ENCODE results near the gene KRTAP10-8. TPM values are rescaled to one million over a fixed set of nuclear protein-coding genes. Genes with fewer than 3 reads are reported as not detected.
"Not testable (repeated sequence)": the region's sequence is repeated elsewhere in the genome, so short reads cannot be mapped to it uniquely, and the experiment has no call there.

Gene KRTAP10-8
- total RNA-seq, 1 experiment from 2014 or later: not detected

- H3F3A ChIP-seq (ENCODE audit: low read length, unreplicated experiment): no peaks in the 10 kb centered on the region
- intact Hi-C loops (cut with micrococcal nuclease): no loop called here
- no peak for DNase-seq
- no peak for ATAC-seq
- CTCF ChIA-PET: no interaction called here
- no peaks in the 10 kb centered on the region for H3K27me3 ChIP-seq (ENCODE audit: low read length)
- no peak overlapping the region for H3K27ac ChIP-seq (ENCODE audit: low read length)
- no peaks in the 10 kb centered on the region for H3K79me2 ChIP-seq (ENCODE audit: low read length)
- H3K4me1 ChIP-seq (ENCODE audit: insufficient read depth, low read length): no peaks in the 10 kb centered on the region
- H3K9me3 ChIP-seq (ENCODE audit: low read length): peaks cover 12% of the 10 kb centered on the region
- BruUV-seq (replicated peaks): no TSS peak
- H4K20me1 ChIP-seq (ENCODE audit: low read length): no peaks in the 10 kb centered on the region
- H3K4me2 ChIP-seq (ENCODE audit: low read length): no peak overlapping the region
- no peak overlapping the region for H2AFZ ChIP-seq (ENCODE audit: low read length)
- H3K4me3 ChIP-seq (ENCODE audit: low read length): no peak overlapping the region
- no peaks in the 10 kb centered on the region for H3K9me2 ChIP-seq (replicated peaks; ENCODE audit: low read length)
- H3K9ac ChIP-seq (ENCODE audit: low read length): no peak overlapping the region
- TF ChIP-seq CTCF (conservative IDR thresholded peaks at IDR 0.05; ENCODE audit: low read depth, low read length) (no peak), EZH2phosphoT487 (IDR thresholded peaks at IDR 0.05; ENCODE audit: borderline replicate concordance, low read length) (no peak), EZH2 (IDR thresholded peaks at IDR 0.05; ENCODE audit: low read length, unreplicated experiment) (no peak)
- POLR2A ChIA-PET (ENCODE audit: unreplicated experiment): no interaction called here
- no peaks in the 10 kb centered on the region for H3K36me3 ChIP-seq (ENCODE audit: low read depth, low read length)
These were observed 13.9 kb downstream of the KRTAP10-8 start for GRCh38 chr21:44625756-44626155.

- peaks cover 10% of the 10 kb centered on the region for H3K9me3 ChIP-seq (ENCODE audit: low read length)
- no peak for DNase-seq
- no peaks in the 10 kb centered on the region for H3K79me2 ChIP-seq (ENCODE audit: low read length)
- no TSS peak for BruUV-seq (replicated peaks)
- intact Hi-C loops (cut with micrococcal nuclease): no loop called here
- CTCF ChIA-PET: no interaction called here
- no peaks in the 10 kb centered on the region for H3K27me3 ChIP-seq (ENCODE audit: low read length)
- no peak overlapping the region for H3K9ac ChIP-seq (ENCODE audit: low read length)
- no peak overlapping the region for H3K4me3 ChIP-seq (ENCODE audit: low read length)
- no peaks in the 10 kb centered on the region for H3K9me2 ChIP-seq (replicated peaks; ENCODE audit: low read length)
- H3K36me3 ChIP-seq (ENCODE audit: low read depth, low read length): no peaks in the 10 kb centered on the region
- no peaks in the 10 kb centered on the region for H3F3A ChIP-seq (ENCODE audit: low read length, unreplicated experiment)
- TF ChIP-seq EZH2 (IDR thresholded peaks at IDR 0.05; ENCODE audit: low read length, unreplicated experiment) (no peak), CTCF (conservative IDR thresholded peaks at IDR 0.05; ENCODE audit: low read depth, low read length) (no peak), EZH2phosphoT487 (IDR thresholded peaks at IDR 0.05; ENCODE audit: borderline replicate concordance, low read length) (no peak)
- H3K27ac ChIP-seq (ENCODE audit: low read length): no peak overlapping the region
- H3K4me1 ChIP-seq (ENCODE audit: insufficient read depth, low read length): no peaks in the 10 kb centered on the region
- no peak for ATAC-seq
- H2AFZ ChIP-seq (ENCODE audit: low read length): no peak overlapping the region
- H3K4me2 ChIP-seq (ENCODE audit: low read length): no peak overlapping the region
- POLR2A ChIA-PET (ENCODE audit: unreplicated experiment): no interaction called here
- H4K20me1 ChIP-seq (ENCODE audit: low read length): no peaks in the 10 kb centered on the region
These were observed 14.4 kb downstream of the KRTAP10-8 start for GRCh38 chr21:44626262-44626661.

- no peaks in the 10 kb centered on the region for H3K9me2 ChIP-seq (replicated peaks; ENCODE audit: low read length)
- intact Hi-C loops (cut with micrococcal nuclease): no loop called here
- H3K27me3 ChIP-seq (ENCODE audit: low read length): no peaks in the 10 kb centered on the region
- BruUV-seq (replicated peaks): no TSS peak
- H3K27ac ChIP-seq (ENCODE audit: low read length): no peak within 1 kb of the TSS
- no peaks in the 10 kb centered on the region for H3K79me2 ChIP-seq (ENCODE audit: low read length)
- no peak within 1 kb of the TSS for H3K9ac ChIP-seq (ENCODE audit: low read length)
- no peak for ATAC-seq
- no peak for DNase-seq
- H3K36me3 ChIP-seq (ENCODE audit: low read depth, low read length): no peaks in the 10 kb centered on the region
- H2AFZ ChIP-seq (ENCODE audit: low read length): no peak within 1 kb of the TSS
- no peaks in the 10 kb centered on the region for H3K4me1 ChIP-seq (ENCODE audit: insufficient read depth, low read length)
- peaks cover 10% of the 10 kb centered on the region for H3K9me3 ChIP-seq (ENCODE audit: low read length)
- TF ChIP-seq EZH2 (IDR thresholded peaks at IDR 0.05; ENCODE audit: low read length, unreplicated experiment): no peak
- no peak for TF ChIP-seq CTCF (conservative IDR thresholded peaks at IDR 0.05; ENCODE audit: low read depth, low read length)
- no peak for TF ChIP-seq EZH2phosphoT487 (IDR thresholded peaks at IDR 0.05; ENCODE audit: borderline replicate concordance, low read length)
- H3K4me2 ChIP-seq (ENCODE audit: low read length): no peak within 1 kb of the TSS
- ChIA-PET CTCF (no interaction called here), POLR2A (ENCODE audit: unreplicated experiment) (no interaction called here)
- H4K20me1 ChIP-seq (ENCODE audit: low read length): no peaks in the 10 kb centered on the region
- H3K4me3 ChIP-seq (ENCODE audit: low read length): no peak within 1 kb of the TSS
- H3F3A ChIP-seq (ENCODE audit: low read length, unreplicated experiment): no peaks in the 10 kb centered on the region
These were observed 14.8 kb downstream of the KRTAP10-8 start, which contains the start of gene KRTAP10-9 for GRCh38 chr21:44626673-44627143. KRTAP10-9 (plus strand) TSS chr21:44627093; CDS start chr21:44627172, 79 bp downstream.

GRCh38 chr21:44627181-44627822 is 15.4 kb downstream of the KRTAP10-8 start:
- CTCF ChIA-PET; H3K9me2 ChIP-seq (replicated peaks; ENCODE audit: low read length); H3K36me3 ChIP-seq (ENCODE audit: low read depth, low read length); H3K27me3 ChIP-seq (ENCODE audit: low read length); POLR2A ChIA-PET (ENCODE audit: unreplicated experiment); intact Hi-C loops (cut with micrococcal nuclease); H3K27ac ChIP-seq (ENCODE audit: low read length); H3K4me2 ChIP-seq (ENCODE audit: low read length); DNase-seq; H3K4me1 ChIP-seq (ENCODE audit: insufficient read depth, low read length); H3K79me2 ChIP-seq (ENCODE audit: low read length); H2AFZ ChIP-seq (ENCODE audit: low read length); H3F3A ChIP-seq (ENCODE audit: low read length, unreplicated experiment); ATAC-seq; H3K4me3 ChIP-seq (ENCODE audit: low read length); H4K20me1 ChIP-seq (ENCODE audit: low read length); H3K9ac ChIP-seq (ENCODE audit: low read length); BruUV-seq (replicated peaks): not testable (repeated sequence)
- H3K9me3 ChIP-seq (ENCODE audit: low read length): peaks cover 10% of the 10 kb centered on the region
